T-helper 1 cell treated with Interleukin-12 subunit alpha and Interleukin-12 subunit beta and Interleukin-4 antibody, amounts not matched to agents 30 μg/mL and 1 μg/mL, for 36 hours (primary cell): ENCODE measurements around the gene SPINK4.
A peak's percentile ranks its signal among the peaks of the same experiment; 100 is the strongest.

Experiments
- H3K27ac Mint-ChIP-seq: one replicate; pipeline ENCODE4 v1.8.0; 2021; ENCODE audit warnings: mild to moderate bottlenecking, mixed read lengths
- H3K27me3 Mint-ChIP-seq: one replicate; pipeline ENCODE4 v1.8.0; 2021; ENCODE audit warnings: low read depth, mixed read lengths
- H3K36me3 Mint-ChIP-seq: one replicate; pipeline ENCODE4 v1.8.0; 2021; ENCODE audit warnings: low read depth, mixed read lengths
- H3K4me1 Mint-ChIP-seq: one replicate; pipeline ENCODE4 v1.8.0; 2021; ENCODE audit warnings: low read depth, mixed read lengths
- H3K4me3 Mint-ChIP-seq: one replicate; pipeline ENCODE4 v1.8.0; 2021; ENCODE audit warnings: mild to moderate bottlenecking, moderate library complexity, mixed read lengths
- H3K9me3 Mint-ChIP-seq: one replicate; pipeline ENCODE4 v1.8.0; 2021; ENCODE audit warnings: mixed read lengths

SPINK4 gene

GRCh38 chr9:33288828-33289483, 49.0 kb downstream of the SPINK4 start:
- H3K4me1 Mint-ChIP-seq = peaks cover 33% of the 10 kb centered on the region
- peaks cover 4% of the 10 kb centered on the region for H3K27me3 Mint-ChIP-seq
- H3K36me3 Mint-ChIP-seq = peaks cover 24% of the 10 kb centered on the region
- no peaks in the 10 kb centered on the region for H3K9me3 Mint-ChIP-seq
- H3K4me3 Mint-ChIP-seq = no peak overlapping the region
- H3K27ac Mint-ChIP-seq = peak overlapping the region; percentile 65

DNA sequence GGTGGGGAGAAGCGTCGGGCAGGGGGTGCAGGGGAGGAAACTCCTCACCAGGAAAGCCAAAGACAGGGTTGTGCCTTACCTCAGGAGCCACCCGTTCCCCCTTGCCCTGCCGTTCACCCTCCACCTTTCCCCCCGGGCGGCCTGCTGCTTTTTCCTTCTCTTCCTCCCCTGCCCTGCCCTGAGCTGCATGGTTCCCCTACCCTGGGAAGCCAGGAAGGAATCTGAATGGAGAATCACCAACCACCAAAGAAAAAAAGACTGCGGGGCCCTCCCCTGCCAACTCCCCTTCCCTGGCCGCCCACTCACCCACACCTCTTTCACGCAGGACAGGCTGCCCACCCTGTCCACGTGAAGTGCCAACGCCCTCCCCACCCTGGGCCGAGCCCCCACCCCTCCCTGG, 49.5 kb downstream of the SPINK4 start:
- Mint-ChIP-seq H3K27me3 (peaks cover 4% of the 10 kb centered on the region), H3K4me1 (peaks cover 36% of the 10 kb centered on the region), H3K9me3 (no peaks in the 10 kb centered on the region), H3K4me3 (peak overlapping the region; percentile 98), H3K27ac (peak overlapping the region; percentile 100), H3K36me3 (peaks cover 27% of the 10 kb centered on the region)

DNA sequence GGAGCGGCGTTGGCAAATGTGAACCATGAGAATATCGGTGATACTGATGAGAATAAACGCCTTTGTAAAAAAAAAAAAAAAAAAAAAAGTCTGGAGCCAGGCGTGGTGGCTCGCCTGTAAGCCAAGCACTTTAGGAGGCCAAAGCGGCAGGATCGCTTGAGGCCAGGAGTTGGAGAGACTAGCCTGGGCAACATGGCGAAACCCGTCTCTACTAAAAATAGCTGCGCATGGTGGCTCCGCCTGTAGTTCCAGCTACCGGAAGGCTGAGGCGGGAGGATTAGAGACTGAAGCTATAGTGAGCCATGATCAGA, 49.9 kb downstream of the SPINK4 start:
- peaks cover 4% of the 10 kb centered on the region for H3K27me3 Mint-ChIP-seq
- H3K4me3 Mint-ChIP-seq = peak overlapping the region; percentile 98

GRCh38 chr9:33290247-33291030, 50.5 kb downstream of the SPINK4 start, which contains the start of gene NFX1:
NFX1 (plus strand) TSS chr9:33290516; CDS start chr9:33290573, 57 bp downstream.
- Mint-ChIP-seq H3K4me1 (peaks cover 42% of the 10 kb centered on the region), H3K27ac (peak within 1 kb of the TSS; percentile 100), H3K27me3 (peaks cover 4% of the 10 kb centered on the region), H3K9me3 (no peaks in the 10 kb centered on the region), H3K36me3 (peaks cover 33% of the 10 kb centered on the region), H3K4me3 (peak within 1 kb of the TSS; percentile 98)

More for the DNA sequence above, 49.9 kb downstream of the SPINK4 start:
- Mint-ChIP-seq H3K9me3 (no peaks in the 10 kb centered on the region), H3K4me1 (peaks cover 40% of the 10 kb centered on the region), H3K27ac (peak overlapping the region; percentile 100), H3K36me3 (peaks cover 31% of the 10 kb centered on the region)

DNA sequence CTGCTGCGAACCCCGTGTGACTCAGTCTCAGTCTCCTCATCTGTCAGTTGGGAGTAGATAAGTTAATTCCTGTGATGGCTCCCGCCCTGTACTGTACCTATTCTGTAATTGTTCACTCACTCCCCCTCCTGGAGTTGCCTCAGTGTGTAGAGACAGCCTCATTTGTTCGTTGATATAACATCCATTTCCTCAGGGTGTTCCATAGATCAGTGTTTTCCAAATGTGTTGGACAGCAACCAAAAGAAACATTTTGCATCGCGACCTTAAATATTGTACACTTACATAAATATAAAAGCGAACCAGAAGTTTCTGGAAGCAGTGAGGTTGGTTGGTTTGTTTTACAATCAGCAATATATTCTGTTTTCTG, 51.0 kb downstream of the SPINK4 start:
- Mint-ChIP-seq H3K4me1 (peaks cover 45% of the 10 kb centered on the region), H3K9me3 (no peaks in the 10 kb centered on the region), H3K27me3 (peaks cover 4% of the 10 kb centered on the region), H3K36me3 (peaks cover 36% of the 10 kb centered on the region), H3K4me3 (peak overlapping the region; percentile 98), H3K27ac (peak overlapping the region; percentile 100)

DNA sequence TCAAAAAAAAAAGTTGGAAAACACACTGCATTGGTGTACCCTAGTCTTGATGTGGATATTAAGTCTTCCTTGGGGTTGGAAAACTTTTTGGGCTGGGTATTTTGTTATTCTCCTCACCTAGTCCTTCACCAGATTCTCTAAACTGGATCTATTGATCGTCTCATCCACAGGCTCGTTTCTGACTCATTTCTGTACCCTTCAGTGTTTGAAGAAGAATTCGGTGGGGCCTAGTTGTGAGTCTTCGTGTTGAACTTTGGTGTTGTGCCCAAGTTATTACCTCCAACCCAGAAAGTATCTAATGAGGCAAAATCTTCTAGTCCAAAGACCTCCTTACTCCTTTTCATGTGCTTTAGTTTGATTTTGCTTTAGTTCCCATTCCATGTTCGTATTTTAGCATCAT, 51.9 kb downstream of the SPINK4 start:
- no peaks in the 10 kb centered on the region for H3K9me3 Mint-ChIP-seq
- H3K4me1 Mint-ChIP-seq = peaks cover 48% of the 10 kb centered on the region
- H3K36me3 Mint-ChIP-seq = peaks cover 41% of the 10 kb centered on the region
- peak overlapping the region; percentile 100 for H3K27ac Mint-ChIP-seq
- peaks cover 4% of the 10 kb centered on the region for H3K27me3 Mint-ChIP-seq
- peak overlapping the region; percentile 98 for H3K4me3 Mint-ChIP-seq

- peaks cover 61% of the 10 kb centered on the region for H3K4me1 Mint-ChIP-seq
- H3K4me3 Mint-ChIP-seq = no peak overlapping the region
- H3K27me3 Mint-ChIP-seq = peaks cover 4% of the 10 kb centered on the region
- H3K9me3 Mint-ChIP-seq = no peaks in the 10 kb centered on the region
- no peak overlapping the region for H3K27ac Mint-ChIP-seq
- H3K36me3 Mint-ChIP-seq = peaks cover 57% of the 10 kb centered on the region
These were observed 53.8 kb downstream of the SPINK4 start for GRCh38 chr9:33293782-33294181.

- H3K9me3 Mint-ChIP-seq = no peaks in the 10 kb centered on the region
- H3K4me1 Mint-ChIP-seq = peaks cover 65% of the 10 kb centered on the region
- peak overlapping the region; percentile 43 for H3K4me3 Mint-ChIP-seq
- peaks cover 64% of the 10 kb centered on the region for H3K36me3 Mint-ChIP-seq
- H3K27me3 Mint-ChIP-seq = peaks cover 4% of the 10 kb centered on the region
- H3K27ac Mint-ChIP-seq = peak overlapping the region; percentile 67
These were observed 54.9 kb downstream of the SPINK4 start for GRCh38 chr9:33294670-33295432.

DNA sequence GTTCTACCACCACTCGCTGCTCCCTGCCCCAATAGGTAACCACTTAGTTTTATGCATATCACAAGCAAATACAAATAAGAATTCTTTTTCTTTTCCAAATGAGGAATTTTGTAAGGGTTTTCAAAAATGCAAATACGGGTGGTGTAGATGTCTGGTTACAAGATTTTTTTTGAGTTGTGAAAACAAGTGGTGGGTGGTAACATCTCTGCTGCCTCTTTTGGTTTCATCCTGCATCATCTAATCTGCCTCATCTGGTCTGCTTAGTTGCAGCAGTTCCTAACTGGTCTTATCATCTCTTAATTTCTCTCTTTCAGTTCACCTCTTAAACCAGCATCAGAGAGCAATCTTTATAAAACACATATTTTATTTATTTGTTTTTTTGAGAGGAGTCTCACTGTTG, 55.6 kb downstream of the SPINK4 start:
- H3K27me3 Mint-ChIP-seq = no peaks in the 10 kb centered on the region
- peak overlapping the region; percentile 1 for H3K4me3 Mint-ChIP-seq
- H3K4me1 Mint-ChIP-seq = peaks cover 63% of the 10 kb centered on the region
- no peaks in the 10 kb centered on the region for H3K9me3 Mint-ChIP-seq
- peak overlapping the region; percentile 49 for H3K27ac Mint-ChIP-seq
- peaks cover 63% of the 10 kb centered on the region for H3K36me3 Mint-ChIP-seq

DNA sequence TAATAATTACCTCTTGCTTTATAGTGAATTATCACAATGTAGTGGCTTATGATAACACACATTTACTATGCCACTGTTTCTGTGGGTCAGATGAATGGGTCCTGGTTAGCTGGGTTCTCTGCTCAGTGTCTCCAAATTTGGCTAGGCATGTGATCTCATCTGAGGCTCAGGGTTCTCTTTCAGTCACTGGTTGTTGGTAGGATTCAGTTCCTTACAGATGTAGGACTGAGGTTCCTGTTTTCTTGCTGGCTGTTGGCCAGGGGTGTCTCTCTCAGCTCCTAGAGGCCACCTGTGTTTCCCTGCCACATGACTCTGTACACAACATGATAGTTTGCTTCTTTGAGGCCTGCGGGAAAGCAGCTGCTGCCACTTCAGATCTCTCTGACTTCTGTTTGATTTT, 57.5 kb downstream of the SPINK4 start:
- Mint-ChIP-seq H3K27ac (peak overlapping the region; percentile 80), H3K4me3 (peak overlapping the region; percentile 45), H3K27me3 (no peaks in the 10 kb centered on the region), H3K4me1 (peaks cover 53% of the 10 kb centered on the region), H3K36me3 (peaks cover 63% of the 10 kb centered on the region), H3K9me3 (no peaks in the 10 kb centered on the region)
